GM18951 (cell line): ENCODE measurements around the gene CYP19A1.

Source experiments
- POLR2A ChIP-seq: IDR thresholded peaks from 4 replicates; pipeline ENCODE4 v1.6.1; 2011; ENCODE audit warnings: mild to moderate bottlenecking; ENCODE audit not compliant: insufficient read length, insufficient read depth; ENCODE audit errors: extremely low read depth
- in situ Hi-C: fragments of 300-500 bp; cut with MboI; formaldehyde crosslinking; loops from one replicate; pipeline ENCODE4 v1.12.0; 2022; ENCODE audit warnings: low sequenced_read_pairs, mixed read lengths, inconsistent platforms; ENCODE audit not compliant: unreplicated experiment

The CYP19A1 gene

GRCh38 chr15:51244423-51244869, 94.0 kb downstream of the CYP19A1 start:
- in situ Hi-C loops = no loop called here
- no peak for TF ChIP-seq POLR2A

GRCh38 chr15:51243774-51244173, 94.6 kb downstream of the CYP19A1 start:
- TF ChIP-seq POLR2A = no peak
- in situ Hi-C loops = no loop called here

GRCh38 chr15:51240066-51240465, 98.3 kb downstream of the CYP19A1 start:
- in situ Hi-C loops = no loop called here
- TF ChIP-seq POLR2A = no peak

DNA sequence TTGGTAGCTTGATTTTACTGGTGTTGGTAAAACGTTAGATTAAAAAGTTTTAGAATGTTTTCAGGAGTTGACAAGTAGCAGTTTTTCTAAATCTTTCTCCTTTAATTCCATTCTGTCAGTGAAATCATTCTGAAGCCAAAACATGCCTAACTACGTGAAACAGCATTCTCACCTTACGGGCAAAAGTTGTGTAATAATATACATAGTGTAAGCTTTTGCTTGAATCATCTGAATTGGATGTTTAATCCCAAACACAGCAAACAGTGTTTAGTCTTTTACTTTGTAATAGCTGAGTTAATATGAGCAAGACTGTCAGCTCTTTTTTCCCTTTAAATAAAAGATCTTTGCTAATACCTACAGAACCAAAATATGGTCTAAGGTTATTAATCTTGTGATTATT, 100.6 kb downstream of the CYP19A1 start:
- TF ChIP-seq POLR2A = no peak
- in situ Hi-C loops = no loop called here

DNA sequence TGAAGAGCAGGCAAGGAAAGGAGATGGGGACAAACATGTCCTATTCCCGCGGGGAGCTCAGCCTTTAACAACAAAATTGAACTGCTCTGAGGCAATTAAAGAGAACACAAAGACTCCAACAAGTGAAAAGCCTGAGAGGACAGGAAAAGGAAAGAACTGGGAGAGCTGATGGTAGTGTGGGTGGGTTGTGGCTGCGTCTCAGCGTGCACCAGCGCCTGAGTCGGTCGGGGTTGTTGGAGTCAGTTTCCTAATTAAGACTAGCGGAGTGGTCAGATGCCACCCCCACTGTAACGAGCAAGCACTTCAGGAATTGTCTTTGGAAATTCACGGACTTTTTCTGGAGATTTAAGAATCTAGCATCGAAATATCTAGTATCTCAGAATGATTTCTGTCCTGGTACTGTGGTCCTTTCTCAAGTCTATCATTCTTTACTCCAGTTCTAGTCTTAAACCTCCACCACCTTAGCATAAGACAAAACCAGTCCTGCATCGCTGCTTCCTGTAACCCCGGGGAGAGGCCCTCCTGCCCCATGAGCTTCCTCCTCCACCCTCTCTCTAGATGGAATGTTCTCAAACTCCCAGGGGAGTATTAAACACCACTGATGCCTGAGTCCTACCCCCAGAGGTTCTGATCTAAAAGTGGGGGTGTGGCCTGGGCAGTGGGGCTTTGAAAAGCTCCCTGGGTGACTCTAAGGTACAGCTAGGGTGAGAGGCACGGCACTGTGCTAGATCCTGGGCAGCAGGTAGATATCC, 104.0 kb downstream of the CYP19A1 start:
- TF ChIP-seq POLR2A = no peak
- in situ Hi-C loops = no loop called here

GRCh38 chr15:51232581-51232980, 105.8 kb downstream of the CYP19A1 start:
- TF ChIP-seq POLR2A = no peak
- in situ Hi-C loops = no loop called here

- no peak for TF ChIP-seq POLR2A
- in situ Hi-C loops = no loop called here
Observed at GRCh38 chr15:51229907-51230330, 108.5 kb downstream of the CYP19A1 start.

DNA sequence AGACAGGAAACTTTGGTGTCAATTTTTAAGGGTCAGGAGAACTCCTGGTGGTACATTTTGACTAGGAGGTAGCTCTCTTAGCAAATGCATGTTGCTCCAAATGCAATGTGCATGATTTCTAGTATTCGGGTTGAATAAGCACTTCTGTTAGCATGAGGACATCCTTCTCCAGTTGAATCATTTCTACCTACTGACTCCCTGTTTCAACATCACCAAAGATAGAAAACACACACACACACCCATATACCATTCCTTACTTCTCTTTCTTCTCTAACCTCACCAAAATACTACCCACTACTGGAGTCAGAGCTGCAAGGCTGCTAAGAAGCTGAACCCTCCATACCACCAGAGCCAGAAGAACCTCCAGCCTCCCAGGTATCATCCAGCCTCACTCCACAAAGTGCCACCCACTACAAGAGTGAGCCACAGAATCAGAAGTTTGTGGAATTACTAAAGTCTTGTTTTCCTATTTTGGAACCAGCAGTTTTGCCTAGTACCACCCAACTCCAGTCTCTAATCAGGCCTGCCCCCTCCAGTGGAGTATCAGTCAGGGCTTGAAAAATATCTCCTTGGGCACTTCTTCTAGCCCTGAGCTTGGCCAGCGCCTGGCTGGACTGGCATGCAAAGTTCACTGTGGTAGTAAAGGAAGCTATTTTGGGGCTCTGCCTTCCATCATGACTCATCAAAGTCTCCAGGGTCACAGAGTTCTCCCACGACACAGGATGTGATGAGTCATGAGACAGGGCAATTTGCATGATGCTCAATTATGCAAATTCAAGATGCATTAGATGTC, 110.3 kb downstream of the CYP19A1 start:
- in situ Hi-C loops = no loop called here
- no peak for TF ChIP-seq POLR2A

- in situ Hi-C loops = no loop called here
- TF ChIP-seq POLR2A = no peak
Observed at GRCh38 chr15:51226576-51227210, 111.7 kb downstream of the CYP19A1 start.

DNA sequence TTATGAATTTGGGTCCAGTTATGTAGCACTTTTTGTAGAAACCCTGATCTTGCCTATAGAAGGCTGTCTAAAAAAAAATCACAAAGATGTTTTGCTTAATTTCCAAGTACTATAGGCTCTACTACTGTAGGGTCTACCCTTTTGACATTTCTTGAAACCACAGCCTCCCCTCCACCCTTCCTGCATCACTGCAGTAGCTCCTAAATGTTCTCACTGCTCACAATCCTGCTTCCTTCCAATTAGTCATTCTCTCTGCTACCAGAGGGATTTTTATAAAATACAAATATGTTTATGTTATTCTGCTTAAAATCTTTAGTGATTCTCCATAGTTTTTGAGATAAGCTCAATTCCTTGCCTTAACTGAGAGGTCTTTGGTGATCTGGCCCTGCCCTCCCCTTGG, 114.0 kb downstream of the CYP19A1 start:
- in situ Hi-C loops = no loop called here
- no peak for TF ChIP-seq POLR2A

GRCh38 chr15:51223771-51224229, 114.6 kb downstream of the CYP19A1 start:
- no peak for TF ChIP-seq POLR2A
- in situ Hi-C loops = no loop called here

GRCh38 chr15:51218299-51218938, 120.0 kb downstream of the CYP19A1 start:
- no peak for TF ChIP-seq POLR2A
- in situ Hi-C loops = no loop called here

- in situ Hi-C loops = no loop called here
- TF ChIP-seq POLR2A = no peak
Observed at GRCh38 chr15:51212909-51213308, 125.5 kb downstream of the CYP19A1 start.

- in situ Hi-C loops = no loop called here
- TF ChIP-seq POLR2A = no peak
Observed at GRCh38 chr15:51212239-51212638, 126.2 kb downstream of the CYP19A1 start.
